Measurements from ENCODE around the gene SMOC1. TPM values are rescaled to one million over a fixed set of nuclear protein-coding genes. Genes with fewer than 3 reads are reported as not detected.

The SMOC1 gene
- total and polyA plus RNA-seq, 9 of the 15 experiments (the other 6 are each of a cell fraction or from before 2014, with no cell fraction given) = 0.04 TPM; not detected in 8

DNA sequence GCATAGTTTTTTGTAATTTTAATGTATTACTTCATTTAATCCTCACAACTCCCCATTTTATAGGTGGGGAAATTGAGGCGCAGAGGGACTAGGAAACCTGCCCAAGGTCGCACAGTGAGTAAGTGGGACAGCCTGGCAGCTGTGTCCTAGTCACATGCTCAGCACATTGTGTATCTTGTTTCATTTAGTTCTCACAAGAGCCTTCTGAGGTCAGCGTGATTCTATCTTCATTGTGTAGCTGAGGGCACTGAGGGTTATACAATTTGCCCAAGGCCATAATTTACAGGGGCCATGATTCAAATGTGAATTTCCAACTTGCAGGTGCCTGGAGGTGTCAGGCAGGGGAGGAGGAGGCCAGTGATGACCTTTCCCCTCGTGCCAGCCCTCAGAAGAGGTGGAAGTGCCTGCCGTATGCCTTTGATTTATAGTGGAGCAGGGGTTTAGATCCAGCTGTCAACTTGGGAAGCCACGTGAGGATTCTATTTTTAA lies 30.3 kb upstream of the SMOC1 start (continued):
- TF ChIP-seq ZNF668 (CRISPR knock-in tag; IDR thresholded peaks at IDR 0.05) (no peak), POLR2AphosphoS5 (IDR thresholded peaks at IDR 0.05; ENCODE audit: control insufficient read depth, insufficient read depth, low read depth, low read length) (no peak), CHD1 (IDR thresholded peaks at IDR 0.05; ENCODE audit: low read length) (no peak), TAL1 (IDR thresholded peaks at IDR 0.05) (no peak), FIP1L1 (IDR thresholded peaks at IDR 0.05; ENCODE audit: low read depth, low read length, poor library complexity, severe bottlenecking) (no peak), SUPT5H (IDR thresholded peaks at IDR 0.05) (no peak), MYBL2 (IDR thresholded peaks at IDR 0.05; ENCODE audit: low read depth) (no peak), MYBL2 (CRISPR knock-in tag; IDR thresholded peaks at IDR 0.05; ENCODE audit: borderline replicate concordance) (no peak)
- TF ChIP-seq, protein P1, sequence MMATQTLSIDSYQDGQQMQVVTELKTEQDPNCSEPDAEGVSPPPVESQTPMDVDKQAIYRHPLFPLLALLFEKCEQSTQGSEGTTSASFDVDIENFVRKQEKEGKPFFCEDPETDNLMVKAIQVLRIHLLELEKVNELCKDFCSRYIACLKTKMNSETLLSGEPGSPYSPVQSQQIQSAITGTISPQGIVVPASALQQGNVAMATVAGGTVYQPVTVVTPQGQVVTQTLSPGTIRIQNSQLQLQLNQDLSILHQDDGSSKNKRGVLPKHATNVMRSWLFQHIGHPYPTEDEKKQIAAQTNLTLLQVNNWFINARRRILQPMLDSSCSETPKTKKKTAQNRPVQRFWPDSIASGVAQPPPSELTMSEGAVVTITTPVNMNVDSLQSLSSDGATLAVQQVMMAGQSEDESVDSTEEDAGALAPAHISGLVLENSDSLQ (IDR thresholded peaks at IDR 0.05) = no peak
- TF ChIP-seq, protein P2, sequence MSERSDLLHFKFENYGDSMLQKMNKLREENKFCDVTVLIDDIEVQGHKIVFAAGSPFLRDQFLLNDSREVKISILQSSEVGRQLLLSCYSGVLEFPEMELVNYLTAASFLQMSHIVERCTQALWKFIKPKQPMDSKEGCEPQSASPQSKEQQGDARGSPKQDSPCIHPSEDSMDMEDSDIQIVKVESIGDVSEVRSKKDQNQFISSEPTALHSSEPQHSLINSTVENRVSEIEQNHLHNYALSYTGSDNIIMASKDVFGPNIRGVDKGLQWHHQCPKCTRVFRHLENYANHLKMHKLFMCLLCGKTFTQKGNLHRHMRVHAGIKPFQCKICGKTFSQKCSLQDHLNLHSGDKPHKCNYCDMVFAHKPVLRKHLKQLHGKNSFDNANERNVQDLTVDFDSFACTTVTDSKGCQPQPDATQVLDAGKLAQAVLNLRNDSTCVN (CRISPR knock-in tag; IDR thresholded peaks at IDR 0.05) = no peak
